Hippocampal formation (tissue), 2 donors: Measurements from ENCODE around the gene CBLB.
A peak's percentile ranks its signal among the peaks of the same experiment; 100 is the strongest.

Experiments used
- DNase-seq, 2 donors: peaks; one replicate each; lab custom pipeline; 2025; lab: John Stamatoyannopoulos, UW

The CBLB gene

DNA sequence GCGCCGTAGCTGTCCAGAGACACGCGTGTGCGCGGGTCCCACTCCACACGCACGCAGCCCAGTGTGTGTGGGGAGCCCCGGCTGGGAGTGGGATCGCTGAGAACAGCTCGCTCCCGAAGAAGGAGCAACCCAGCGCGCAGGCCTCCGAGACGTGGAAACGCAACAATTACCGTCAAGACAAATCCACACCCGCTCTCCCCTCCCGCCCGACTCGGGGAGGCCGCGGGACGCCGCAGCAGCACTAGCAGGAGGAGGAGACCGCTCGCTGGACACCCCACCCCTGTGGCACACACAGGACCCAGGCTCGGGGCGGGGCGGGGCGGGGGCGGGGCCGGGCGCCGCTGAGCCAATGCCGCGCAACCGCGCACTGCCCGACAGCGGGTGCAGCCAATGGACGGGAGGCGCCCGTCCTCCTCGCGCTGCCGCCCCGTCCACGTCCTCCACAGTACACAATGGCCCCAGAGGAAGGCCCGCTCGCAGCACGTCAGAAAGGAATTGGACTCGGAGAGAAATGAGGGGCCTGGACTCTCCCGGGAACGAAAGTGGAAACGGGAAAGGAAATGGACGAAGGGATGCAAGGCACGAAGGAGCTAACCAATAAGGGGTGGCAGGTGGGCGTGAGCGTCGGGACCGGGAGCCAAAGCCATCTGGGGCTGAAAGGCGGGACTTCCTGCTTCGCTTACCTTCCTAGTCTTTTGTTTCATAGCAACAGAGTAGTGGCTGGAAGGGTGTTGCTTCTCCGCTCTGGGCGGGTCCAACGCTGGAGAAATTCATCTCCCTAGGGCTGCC lies at the start of gene CBLB:
Gene CBLB (minus strand): TSS at position 271 of the 789 bp plus-strand sequence. CDS start 1,435 bp downstream, outside the sequence.
- peak; percentile 95 to 96 for DNase-seq

DNA sequence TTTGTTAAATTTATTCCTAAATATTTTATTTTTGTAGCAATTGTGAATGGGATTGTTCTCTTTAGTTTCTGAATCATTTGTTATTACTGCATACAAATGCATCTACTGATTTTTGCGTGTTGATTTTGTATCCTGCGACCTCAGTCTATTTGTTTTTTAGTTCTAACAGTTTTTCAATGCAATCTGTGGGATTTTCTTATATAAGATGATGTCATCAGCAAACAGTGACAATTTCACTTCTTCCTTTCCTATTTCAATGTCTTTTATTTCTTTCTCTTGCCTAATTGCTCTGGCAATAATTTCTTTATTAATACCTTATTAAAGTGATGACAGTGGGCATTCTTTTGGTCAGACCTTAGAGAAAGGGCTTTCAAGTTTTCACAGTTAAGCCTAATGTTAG lies 48.0 kb upstream of the CBLB start:
- DNase-seq: no peak

DNA sequence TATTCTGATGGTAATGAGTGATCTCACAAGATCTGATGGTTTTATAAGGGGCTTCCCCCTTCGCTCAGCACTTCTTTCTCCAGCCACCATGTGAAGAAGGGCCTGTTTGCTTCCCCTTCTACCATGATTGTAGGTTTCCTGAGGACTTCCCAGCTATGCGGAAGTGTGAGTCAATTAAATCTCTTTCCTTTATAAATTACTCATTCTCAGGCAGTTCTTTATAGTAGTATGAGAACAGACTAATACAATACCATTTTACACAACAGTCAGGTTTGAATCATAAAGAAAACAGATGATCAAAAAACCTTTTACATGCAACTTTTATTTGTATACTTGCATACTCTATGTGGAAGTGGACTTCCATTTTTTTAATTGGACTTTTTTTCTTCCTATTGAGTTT lies 46.7 kb upstream of the CBLB start:
- no peak for DNase-seq

DNA sequence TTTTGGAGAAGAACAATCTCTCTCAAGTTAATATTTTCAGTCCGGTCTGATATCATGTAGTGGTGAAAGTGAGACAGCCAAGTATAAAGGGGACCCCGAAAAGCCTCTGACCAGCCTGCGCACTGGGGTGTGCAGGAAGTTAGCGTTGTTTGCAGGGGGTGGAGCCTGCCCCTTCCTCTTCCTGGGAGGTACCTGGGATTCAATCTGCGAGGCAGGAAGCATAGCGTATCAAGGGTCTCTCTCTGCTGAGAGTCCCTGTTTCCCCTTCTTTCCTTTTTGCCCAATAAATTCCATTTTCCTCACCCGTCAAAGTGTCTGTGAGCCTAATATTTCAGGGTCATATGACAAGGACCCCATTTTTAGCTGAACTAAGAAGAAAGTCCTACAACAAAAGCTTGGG lies 44.8 kb upstream of the CBLB start:
- no peak for DNase-seq

DNA sequence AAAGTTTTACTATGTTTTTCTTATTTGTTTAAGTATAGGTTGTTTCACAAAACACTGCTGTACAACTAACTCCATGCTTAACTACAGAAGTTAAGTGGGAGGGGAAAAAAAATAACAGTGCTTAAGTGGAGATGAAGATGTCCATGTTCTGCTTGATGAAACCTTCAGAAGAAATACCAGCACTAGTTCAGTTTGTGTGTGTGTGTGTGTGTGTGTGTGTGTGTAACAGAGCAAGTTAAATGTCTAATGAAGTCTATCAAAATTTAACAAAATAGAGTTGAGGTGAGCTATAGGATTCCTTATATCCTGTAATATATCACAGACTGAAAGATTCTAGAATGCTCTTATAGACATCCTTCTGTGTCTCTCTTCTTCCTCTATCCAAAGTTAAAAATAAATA lies 44.1 kb upstream of the CBLB start:
- DNase-seq: no peak

DNA sequence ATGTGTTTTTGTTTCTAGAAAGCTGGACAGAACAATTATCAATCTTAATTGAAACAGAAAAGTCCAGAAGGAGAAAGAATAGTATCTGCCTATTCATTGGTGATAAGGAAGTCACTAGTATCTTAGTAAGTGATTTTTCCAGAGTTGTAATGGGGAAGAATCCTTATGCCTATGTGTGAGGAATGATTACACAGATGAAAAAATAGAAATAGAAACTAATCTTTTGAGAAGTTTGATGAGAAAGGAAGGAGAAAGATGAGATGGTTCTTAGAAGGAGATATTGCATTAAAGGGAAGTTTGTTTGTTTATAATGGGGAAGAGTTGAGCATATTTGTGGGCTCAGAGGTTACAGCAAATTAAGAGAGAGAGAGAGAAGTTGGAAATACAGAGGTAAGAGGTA lies 42.7 kb upstream of the CBLB start:
- DNase-seq: no peak

DNA sequence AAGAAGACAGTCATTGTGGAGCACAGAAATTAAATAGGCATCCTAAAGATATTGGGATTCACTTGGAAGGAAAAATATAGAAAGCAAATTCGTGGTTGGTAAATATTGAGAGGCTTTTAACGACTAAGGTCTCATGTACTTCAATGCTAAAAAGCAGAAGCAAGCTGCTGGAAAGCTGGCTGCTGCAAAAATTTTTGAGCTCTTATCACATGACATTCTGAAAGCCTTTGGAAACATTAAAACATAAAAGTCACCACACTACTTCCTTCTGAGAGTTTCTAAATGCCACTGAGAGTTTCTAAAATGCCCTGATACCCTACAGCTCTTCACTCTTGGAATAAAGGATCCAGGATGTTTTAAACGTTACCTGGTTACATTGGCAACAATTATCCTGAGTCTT lies 39.0 kb upstream of the CBLB start:
- no peak for DNase-seq

DNA sequence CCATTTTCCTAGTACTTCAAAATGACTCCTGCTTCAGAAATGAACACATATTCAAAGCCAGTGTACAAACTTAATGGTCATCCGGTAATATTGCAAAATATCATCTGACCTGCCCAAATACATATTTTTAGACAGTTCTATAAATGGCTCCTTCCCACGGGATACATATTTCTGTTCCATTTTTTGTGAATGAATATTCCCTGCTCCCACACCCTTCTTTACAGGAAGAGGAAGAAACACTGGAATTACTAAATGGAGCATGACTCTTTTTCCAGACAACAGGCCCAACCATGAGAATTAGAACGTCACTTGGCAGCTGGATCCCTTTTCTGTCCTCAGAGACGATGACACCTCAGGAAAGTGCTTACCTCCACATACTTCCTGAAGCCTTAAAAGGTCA lies 38.0 kb upstream of the CBLB start:
- DNase-seq: no peak

DNA sequence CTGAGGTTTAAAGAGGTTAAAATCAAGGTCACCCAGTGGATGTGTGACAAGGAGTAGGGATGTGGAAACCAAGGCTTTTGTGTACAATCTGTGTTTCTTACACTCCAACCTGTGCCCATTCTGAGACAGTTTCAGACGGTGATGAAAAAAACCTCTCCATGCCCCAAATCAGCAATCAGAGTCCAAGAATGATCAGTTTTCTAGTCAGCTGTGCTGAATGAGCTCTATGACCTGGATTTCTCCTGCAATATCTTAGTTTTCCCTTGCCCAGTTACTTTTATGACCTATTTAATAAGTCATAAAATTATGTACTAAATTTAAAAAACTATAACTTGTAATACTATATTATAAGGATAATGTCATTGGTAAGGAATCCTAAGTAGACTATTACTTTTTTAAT lies 37.5 kb upstream of the CBLB start:
- DNase-seq: no peak

DNA sequence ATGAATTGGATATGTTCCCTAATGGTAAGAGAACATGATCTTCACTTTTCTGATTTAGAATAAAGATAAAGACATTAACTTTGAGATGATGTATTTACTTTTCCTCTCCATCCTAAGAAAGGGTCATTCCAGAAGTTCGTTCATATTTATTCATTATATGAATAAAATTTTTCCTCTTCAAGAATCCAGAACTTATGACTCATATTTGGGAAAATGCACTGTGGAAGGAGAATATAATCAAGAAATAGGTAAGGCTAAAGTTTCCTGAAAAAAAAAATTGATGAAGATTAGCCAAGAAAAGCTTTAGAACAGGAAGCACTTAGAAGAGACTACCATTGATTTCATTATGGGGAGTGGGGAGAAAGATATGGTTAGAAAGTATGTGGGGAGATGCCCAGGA lies 36.5 kb upstream of the CBLB start:
- no peak for DNase-seq

DNA sequence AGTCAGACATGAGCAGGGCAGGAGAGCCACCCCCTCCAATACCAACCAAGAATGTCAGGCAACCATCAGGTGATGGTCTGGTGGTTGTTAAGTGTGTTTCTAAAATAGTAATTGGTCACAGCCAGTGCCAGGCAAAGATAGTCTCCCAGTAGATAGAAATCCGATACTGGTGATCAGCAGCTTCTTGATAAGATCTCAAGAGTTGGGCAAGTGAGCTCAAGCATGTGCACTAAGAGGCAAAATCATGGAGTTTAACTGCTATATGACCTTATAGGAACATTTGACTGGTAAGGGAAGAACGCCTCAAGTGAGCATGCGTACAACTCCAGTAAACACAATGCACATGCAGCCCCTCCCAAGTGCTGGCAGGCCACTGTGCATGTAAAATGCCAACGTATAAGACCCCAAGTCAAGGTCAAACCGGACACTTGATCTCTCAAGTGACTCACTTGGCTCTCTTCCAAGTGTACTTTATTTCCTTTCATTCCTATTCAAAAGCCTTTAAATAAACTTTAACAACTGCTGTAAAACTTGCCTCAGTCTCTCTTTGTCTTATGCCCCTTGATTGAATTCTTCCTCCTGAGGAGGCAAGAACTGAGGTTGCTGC lies 36.0 kb upstream of the CBLB start:
- no peak for DNase-seq

DNA sequence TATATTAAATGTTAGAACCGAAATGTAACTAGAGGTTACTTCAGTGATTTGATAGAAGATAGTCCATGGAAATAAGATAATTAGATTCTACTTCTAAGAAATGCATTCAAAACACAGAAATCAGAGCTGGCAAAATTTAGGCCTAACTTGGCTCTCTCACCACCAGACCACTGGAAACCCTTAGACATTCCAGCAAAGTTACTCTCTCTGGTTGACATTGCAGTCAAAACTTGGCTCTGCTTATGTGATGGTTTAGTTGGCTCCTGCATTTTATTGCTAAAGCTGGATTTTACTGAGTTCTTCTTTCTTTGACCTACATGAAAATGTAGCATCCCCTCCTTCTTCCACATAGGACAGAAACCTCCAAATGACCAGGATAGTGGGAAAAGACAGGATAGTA lies 35.4 kb upstream of the CBLB start:
- no peak for DNase-seq

DNA sequence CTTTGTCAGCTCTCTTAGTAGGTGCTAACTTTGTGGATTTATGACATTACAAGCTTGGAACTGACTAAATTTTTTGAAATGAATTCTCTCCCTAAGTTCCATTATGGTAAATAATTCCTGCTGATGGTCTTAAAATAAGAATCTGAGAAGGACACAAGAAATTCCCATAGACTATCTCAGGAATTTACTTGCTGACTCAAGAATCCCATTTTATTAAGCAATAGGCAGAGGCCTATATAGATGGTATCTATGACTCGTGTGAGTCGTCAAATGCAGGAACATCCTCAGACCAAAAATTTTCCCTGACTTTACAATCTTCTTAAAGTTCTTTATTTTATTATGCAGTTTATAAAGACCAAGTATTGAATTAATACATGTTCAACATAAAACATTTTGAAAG lies 30.7 kb upstream of the CBLB start:
- DNase-seq: no peak

DNA sequence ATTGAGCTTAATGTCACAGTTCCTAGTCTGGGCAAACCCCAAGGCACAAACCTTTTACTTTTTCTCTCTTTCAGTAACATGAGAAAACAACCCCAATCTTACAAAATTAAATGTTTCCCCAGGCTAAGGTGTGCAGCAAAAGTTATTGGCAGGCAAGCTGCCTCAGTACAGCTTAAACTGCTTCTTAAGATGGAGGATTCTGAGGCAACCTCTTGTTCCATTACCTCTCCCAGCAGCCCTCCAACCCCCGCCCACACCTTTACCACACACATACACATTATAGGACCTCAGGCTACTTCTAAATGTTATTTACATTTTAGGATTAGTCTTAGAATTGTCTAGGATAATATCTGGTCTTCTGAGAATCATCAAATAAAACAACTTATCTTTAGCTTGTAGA lies 22.3 kb upstream of the CBLB start:
- no peak for DNase-seq

DNA sequence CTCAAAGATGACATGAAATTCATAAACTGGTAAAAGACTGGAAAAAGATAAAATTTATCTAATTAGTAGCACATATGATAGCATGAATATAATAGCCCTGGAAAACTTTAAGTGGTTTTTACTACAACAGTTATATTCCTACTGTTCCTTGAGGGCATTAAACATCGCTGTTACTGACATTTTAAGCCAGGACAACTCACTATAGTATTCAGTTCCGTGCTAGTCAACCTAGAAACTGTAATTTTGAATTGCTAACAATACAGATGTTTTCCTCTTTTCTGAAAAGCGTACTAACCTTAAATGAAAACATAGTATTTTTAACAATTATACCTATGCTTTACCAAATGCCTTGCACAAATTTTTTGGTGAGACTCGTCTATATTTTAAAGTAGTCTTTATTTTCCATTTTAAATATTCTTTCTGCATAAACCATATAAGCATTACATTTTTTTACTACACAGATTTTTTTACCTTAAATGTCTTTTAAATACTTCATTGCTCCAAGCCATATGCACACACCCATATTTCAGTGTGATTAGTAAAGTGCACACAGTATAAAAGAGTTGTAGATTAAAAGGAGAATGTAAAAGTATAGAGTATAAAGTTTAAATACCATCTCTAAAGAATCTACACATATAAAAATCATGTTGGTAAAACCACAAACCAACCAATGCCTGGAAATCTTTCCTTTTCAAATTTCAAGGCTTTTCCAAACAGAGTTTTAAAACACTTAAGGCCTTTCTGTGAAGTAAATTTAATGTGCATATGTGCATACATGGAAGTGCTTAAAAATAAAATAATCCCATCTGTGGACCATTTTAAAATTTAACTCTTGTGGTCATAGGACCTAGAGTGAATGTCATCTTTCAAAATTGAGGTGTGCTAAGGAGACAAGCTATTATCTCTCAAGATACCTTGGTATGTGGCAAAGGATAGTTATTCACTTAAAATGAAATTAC lies 20.1 kb upstream of the CBLB start:
- DNase-seq: no peak

DNA sequence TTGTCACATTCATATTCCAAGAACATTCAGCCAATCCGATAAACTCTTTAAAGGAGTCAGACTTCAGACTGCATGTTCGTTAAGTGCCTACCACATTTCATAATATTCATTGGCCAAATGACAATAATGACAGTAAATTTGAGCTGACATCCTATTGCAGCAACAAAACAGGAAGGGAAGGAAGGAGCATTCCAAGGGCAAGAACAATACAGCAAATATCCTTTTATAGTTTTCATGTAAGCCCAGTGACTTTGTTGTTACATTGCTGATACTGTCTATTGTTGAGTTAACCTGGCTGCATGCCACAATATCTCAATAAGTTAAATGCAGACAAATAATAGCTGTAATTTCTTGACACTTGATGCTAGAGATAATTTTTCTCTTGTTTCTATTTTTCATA lies 16.4 kb upstream of the CBLB start:
- no peak for DNase-seq

DNA sequence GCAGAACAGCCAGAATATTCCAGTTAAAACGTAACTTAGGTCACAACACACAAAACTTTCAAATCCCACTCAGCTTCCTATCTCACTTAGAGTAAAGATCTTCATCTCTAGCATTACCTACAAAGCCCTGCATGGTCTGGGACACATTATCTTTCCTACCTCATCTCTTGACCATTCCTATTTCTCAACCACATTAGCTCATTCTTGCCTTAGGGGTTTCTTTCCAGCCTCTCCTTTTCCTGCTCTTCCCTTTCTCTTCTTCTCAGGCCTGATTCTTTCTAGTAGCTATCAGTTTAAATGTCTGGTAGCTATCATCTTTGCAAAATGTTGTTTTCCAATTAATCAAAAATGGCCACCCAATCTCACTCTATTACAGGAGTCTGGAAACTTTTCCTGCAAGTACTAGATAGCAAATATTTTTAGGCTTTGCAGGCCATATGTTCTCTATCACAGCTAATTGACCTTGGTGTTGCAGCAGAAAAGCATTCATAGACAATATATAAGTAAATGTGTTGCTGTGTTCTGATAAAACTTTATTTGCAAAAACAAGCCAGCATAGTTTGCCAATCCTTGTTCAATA lies 15.1 kb upstream of the CBLB start:
- no peak for DNase-seq

DNA sequence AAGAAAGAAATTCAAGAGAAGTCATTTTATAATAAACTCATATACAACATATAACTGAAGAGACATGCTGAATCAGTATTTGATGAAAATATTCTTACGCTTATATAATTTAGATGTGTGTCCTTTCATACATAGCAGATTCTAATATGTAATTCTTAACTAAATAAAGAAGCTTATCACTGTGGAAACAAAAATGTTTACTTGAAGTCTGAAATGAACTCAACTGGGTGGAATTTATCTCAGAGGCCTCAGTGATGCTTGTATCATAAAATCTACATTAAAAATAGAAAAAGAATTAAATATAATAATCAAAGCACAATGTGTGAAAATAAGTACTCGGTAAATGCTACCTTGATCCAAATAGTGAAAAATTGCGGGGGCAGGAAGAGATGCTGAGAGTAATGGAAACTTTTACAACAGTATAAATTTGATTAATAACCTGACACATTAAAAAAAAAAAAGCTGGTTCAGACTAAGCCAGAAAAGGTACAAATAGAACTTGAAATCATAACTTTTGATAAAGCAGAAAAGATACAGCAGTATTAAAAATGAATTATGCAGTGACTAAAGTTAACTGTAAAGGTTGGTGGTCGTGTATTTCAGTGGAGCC lies 12.0 kb upstream of the CBLB start:
- DNase-seq: no peak

DNA sequence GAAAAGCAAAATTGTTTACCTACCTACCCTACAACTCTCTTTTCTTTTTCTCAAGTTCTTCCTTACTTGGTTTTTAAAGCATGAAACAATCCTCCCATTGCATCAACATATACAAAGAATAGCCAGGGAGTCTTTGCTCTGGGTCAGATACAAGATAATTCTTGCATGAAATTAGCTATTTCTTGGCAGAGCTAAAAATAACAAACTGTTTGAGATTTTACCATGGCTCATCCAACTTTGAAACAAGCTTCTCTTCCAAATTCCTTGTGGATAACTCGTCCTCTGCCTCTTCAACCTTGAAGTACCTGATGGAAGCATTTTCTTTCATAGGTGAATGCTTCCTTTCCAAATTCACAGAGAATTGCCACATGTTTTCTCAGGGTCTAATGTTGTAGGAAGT lies 9.2 kb upstream of the CBLB start:
- no peak for DNase-seq

DNA sequence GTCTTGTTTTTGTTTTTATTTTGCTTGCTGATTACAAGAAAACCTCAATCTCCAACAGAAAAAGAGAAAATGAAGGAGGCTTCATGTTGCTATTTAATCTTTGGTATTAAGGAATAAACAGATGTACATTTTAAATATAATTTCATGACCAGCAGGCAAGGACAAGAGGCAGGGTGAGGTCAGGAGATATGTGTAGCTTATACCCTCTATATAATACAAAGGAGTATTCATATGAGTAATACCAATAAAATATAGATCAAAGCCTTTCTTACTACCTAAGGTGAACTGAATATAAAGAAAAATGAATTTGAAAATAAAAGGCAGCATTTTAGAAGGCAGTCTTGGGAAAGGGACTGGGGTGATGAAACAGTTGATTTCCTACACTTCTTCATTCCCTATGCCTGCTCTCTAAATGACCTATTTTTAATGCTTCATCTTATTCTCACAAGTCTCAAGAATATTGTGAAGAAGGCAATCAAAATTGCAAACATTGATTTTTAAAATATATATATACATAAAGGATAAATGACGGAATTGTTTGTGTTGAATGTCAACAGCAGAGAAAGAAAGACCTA lies 8.6 kb upstream of the CBLB start:
- DNase-seq: no peak

DNA sequence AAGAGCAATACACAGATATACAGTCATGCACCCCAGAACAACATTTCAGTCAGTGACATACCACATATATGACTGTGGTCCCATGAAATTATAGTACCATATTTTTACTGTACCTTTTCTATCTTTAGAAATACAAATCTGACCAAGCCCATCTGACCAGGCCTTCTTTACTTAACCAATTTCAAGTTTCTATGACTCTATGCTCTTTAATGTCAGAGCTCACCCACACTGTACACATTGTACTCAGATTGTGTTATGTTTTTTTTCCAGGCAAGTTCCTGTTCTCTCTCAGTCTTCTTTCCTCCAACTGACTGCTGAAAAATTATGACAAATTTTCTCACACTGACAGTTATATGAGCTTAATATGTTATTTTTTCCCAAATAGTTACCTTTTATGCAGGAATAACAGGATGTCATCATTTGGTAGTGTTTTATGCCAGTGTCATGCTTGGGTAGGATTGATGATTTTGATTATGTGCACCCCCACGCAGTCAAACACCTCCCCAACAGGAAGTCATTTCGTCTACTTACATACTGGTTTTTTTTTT lies 8.0 kb upstream of the CBLB start:
- DNase-seq: no peak
